GM21423 (cell line): ENCODE data around the gene RFX2.
"Not testable (repeated sequence)": the region's sequence is repeated elsewhere in the genome, so short reads cannot be mapped to it uniquely, and the experiment has no call there.

ENCODE experiments used
- ATAC-seq: cut with Tn5 transposase; IDR thresholded peaks from one replicate; pipeline ENCODE4 v1.9.1; 2021; ENCODE audit warnings: mild to moderate bottlenecking, moderate library complexity; ENCODE audit not compliant: unreplicated experiment

The RFX2 gene

GRCh38 chr19:6041991-6042481 lies 68.3 kb downstream of the RFX2 start:
- no peak for ATAC-seq

DNA sequence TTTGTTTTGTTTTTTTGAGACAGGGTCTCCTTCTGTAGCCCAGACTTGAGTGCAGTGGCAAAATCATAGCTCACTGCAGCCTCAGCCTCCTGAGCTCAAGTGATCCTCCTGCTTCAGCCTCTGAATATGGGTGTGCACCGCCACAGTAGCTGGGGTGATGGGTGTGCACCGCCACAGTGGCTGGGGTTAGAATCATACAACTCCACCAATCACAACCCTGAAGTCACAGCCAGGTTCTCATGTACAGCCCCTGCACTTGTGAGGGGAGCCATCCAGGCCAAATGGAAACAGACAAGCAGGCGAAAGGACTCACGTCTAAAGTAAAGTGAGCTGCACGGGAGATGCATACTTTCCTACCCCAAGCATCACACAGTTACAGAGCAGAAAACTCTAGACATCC lies 69.2 kb downstream of the RFX2 start:
- ATAC-seq, result no peak

DNA sequence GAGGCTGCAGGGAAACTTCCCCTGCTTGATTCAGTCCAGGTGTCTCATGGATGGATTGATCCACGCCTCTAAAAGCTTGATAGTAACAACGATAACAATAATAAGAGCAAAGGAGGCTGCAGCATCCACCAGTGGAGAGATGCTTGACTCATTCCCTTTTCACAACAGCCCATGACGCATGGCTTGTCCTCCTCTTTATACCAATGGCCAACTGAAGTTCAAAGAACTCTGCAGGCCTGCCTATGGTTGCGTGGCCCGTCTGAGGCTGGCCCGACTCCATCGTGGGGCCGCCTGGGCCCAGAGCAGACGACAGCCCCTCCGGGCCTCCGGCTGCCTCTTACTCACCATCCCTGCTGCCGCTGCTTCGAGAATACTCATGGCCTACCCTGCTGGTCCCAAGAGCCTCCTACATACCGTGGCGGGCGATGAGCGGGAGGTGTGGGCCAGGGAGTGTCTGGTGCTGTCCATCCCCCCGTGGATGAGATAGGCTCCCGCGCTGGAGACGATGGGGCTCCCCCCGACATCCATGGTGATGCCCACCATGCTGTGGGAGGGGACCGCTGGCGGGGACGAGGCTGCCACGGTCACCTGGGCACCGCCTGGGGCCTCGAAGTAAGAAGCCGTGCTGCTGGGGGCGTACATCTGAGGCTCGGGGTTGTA lies 70.6 kb downstream of the RFX2 start:
- no peak for ATAC-seq

DNA sequence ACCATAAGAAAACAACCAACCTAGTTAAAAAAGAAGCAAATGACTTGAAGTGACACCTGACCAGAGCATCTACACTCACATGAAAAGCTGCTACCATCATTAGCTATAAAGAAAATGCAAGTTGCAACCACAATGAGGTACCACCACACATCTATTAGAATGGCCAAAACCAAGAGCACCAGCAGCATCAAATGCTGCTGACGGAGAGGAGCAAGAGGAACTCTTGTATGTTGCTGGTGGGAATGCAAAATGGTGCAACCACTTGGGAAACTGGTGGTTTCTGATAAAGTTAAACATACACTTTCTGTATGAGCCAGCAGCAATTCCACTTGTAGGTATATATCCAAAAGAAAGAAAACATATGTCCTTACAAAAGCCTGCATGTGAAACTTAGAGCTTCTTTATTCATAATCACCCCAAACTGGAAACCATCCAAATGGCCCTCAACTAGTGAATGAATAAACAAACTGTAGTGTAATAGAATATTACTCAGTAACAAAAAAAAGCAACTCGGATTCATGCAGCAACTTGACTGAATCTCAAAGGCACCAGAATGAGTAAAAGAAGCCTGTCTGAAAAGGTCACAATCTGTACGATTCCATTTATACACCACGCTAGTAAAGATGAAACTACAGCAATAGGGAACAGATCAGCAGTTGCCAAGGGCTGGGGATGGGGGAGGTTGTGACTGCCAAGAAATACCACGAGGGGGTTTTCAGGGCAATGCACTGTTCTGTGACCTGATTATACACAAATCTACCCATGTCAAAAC lies 71.5 kb downstream of the RFX2 start:
- ATAC-seq, result no peak

DNA sequence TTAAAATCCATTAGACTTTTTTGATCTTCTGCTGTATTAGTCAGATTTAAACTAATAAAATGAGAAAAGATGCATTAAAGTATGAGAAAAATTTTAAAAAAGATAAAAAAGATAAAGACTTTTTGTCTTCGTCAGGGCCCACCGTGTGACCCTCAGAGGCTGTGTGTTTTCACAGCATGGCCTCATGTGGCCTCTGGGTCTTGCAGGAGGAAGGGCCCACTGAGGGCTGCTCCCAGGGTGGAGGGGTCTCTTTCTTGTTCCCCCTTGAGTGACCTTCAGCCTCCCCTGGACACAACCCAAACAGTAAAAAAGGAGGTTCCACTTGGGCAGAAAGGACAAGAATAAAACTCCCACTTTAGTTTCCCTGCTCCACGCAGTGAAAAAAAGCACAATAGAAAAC lies 75.3 kb downstream of the RFX2 start:
- ATAC-seq, result no peak

- no peak for ATAC-seq
These were observed 75.8 kb downstream of the RFX2 start for GRCh38 chr19:6034512-6034911.

GRCh38 chr19:6033744-6034264 lies 76.5 kb downstream of the RFX2 start:
- ATAC-seq, result no peak

- no peak for ATAC-seq
These were observed 77.5 kb downstream of the RFX2 start for GRCh38 chr19:6032827-6033226.

DNA sequence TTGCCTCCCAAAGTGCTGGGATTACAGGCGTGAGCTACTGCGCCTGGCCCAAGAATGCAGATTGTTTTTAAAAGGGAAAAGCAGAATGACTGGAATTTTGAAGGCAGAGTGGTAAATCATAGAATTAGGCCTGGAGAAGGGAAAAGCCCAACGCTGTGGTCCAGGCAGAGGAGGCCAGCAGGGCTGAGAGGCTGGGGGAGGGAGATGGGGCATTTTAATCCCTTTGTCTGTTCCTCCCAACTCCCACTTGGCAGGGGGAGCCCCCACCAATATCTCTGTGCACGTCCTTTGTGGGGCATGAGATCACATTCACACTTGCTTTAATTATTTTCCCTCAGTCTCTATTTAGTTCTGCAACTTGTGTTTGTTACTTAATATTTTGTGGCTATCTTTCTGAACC lies 77.9 kb downstream of the RFX2 start:
- ATAC-seq, result no peak

DNA sequence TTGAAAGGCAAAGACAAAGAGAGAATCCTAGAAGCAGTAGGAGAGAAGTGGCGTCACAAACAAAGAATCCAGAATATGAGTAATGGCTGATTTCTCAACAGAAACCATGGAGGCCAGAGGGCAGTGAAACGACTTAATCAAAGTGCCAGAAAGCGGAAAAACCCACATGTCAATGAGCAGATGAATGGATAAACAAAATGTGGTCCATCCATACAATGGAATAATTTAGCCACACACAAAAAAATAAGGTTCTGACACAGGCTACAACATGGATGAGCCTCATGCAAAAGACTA lies 80.1 kb downstream of the RFX2 start:
- no peak for ATAC-seq

GRCh38 chr19:6026390-6027227 lies 83.7 kb downstream of the RFX2 start:
- ATAC-seq, result no peak

GRCh38 chr19:6024756-6025155 lies 85.5 kb downstream of the RFX2 start:
- not testable (repeated sequence) for ATAC-seq

GRCh38 chr19:6023936-6024335 lies 86.4 kb downstream of the RFX2 start:
- no peak for ATAC-seq

- ATAC-seq, result no peak
These were observed 87.1 kb downstream of the RFX2 start for GRCh38 chr19:6023085-6023682.

GRCh38 chr19:6022570-6023064 lies 87.7 kb downstream of the RFX2 start:
- no peak for ATAC-seq

- no peak for ATAC-seq
These were observed 88.3 kb downstream of the RFX2 start for GRCh38 chr19:6021878-6022569.

DNA sequence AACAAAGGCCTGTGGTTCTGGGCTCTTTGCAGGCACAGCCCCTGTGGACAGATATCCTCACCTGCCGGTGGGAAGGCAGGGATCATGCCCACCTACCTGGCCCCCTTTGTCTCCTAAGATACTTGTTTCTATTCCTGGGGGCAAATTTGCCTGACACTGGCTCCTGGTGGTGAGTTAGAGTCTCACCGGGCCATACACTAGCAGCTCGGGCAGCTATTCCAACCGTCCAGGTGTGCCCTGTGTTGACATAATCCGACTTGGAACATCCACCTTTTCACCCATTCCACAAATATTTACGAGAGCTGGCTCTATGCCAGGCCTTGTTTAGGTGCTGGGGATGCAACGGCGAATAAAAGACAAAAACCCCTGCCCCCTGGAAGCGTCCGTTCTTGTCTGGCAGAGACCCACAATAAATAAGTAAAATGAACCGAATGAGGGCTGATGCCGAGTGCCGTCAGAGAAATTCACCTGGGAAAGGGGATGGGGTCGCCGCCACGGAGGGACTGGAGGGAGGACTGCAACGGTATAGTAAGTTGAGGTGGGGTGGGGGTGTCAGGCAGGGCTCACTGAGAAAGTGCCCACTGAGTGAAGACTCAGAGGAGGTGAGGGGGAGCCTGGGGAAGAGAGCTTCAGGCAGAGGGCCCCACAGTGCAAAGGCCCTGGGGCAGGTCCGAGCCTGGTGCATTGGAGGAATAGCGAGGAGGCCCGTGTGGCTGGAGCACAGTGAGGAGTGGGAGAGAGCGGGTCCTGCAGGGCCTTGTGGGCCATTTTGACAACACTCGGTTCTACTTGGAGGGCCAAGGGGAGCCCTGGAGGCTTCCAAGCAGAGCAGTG lies 89.1 kb downstream of the RFX2 start:
- no peak for ATAC-seq

GRCh38 chr19:6020166-6020882 lies 90.0 kb downstream of the RFX2 start:
- no peak for ATAC-seq

GRCh38 chr19:6018786-6019185 lies 91.5 kb downstream of the RFX2 start:
- ATAC-seq, result no peak
